ENCODE measurements around the gene RNU6-1. TPM values are rescaled to one million over a fixed set of nuclear protein-coding genes. Genes with fewer than 3 reads are reported as not detected.
A peak's percentile ranks its signal among the peaks of the same experiment; 100 is the strongest.

RNU6-1 gene
- total and polyA plus RNA-seq, 2 experiments from 2014 or later = not detected

- Histone ChIP-seq H3K4me2 (ENCODE audit: unreplicated experiment) (no peak overlapping the region), H3K9ac (no peak overlapping the region), H3K27ac (no peak overlapping the region), H3K4me1 (ENCODE audit: insufficient read depth) (no peaks in the 10 kb centered on the region), H3F3A (ENCODE audit: insufficient read depth) (peaks cover 3% of the 10 kb centered on the region; the same call in 1 of the 2 replicates), H4K20me1 (ENCODE audit: insufficient read depth) (no peaks in the 10 kb centered on the region), H3K79me2 (ENCODE audit: insufficient read depth) (no peaks in the 10 kb centered on the region), H3K27me3 (replicated peaks; ENCODE audit: insufficient read depth) (no peaks in the 10 kb centered on the region), H3K36me3 (ENCODE audit: low read depth) (no peaks in the 10 kb centered on the region), H3K9me2 (ENCODE audit: insufficient read depth) (no peaks in the 10 kb centered on the region), H3K9me3 (ENCODE audit: low read depth) (no peaks in the 10 kb centered on the region), H2AFZ (no peak overlapping the region), H3K4me3 (no peak overlapping the region)
- no peak for DNase-seq
- in situ Hi-C loops (cut with MboI) = no loop called here
- TF ChIP-seq EZH2 (IDR thresholded peaks at IDR 0.05; ENCODE audit: insufficient read depth, poor library complexity, severe bottlenecking) (no peak), EZH2phosphoT487 (IDR thresholded peaks at IDR 0.05; ENCODE audit: insufficient read depth, low read depth) (no peak)
- WGBS, 2 experiments (ENCODE audit: low coverage in 1 of 2, low lambda C conversion rate in 2 of 2, missing lambda C conversion rate in 2 of 2) = 75 to 79% methylated on average over 7 of the region's 7 CpGs
These were observed 3.9 kb upstream of the RNU6-1 start for GRCh38 chr15:67843571-67844387.

DNA sequence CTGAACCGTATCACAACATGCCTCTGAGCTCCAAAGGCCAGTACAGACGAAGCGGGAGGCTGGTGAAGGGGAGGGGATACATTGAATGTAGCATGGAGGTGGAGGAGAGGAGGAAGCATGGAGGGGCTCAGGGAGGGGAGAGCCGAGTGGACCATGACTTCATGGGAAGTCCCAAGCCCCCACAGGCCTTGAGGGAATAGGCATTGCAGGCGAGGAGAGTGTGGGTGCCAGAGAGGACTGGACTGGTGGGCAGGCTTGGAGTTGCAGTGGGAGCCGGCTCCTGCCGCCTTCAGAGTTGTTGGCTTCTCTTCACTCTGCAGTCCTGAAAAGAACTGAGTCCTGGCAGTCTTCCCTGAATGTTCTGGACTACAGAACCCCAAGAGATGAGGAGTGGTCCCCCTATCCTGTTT, 3.3 kb upstream of the RNU6-1 start:
- Histone ChIP-seq H3K4me3 (no peak overlapping the region), H3K27ac (no peak overlapping the region), H3K79me2 (ENCODE audit: insufficient read depth) (no peaks in the 10 kb centered on the region), H2AFZ (no peak overlapping the region), H3K36me3 (ENCODE audit: low read depth) (no peaks in the 10 kb centered on the region), H3K4me2 (ENCODE audit: unreplicated experiment) (no peak overlapping the region), H4K20me1 (ENCODE audit: insufficient read depth) (no peaks in the 10 kb centered on the region), H3K9me2 (ENCODE audit: insufficient read depth) (no peaks in the 10 kb centered on the region), H3K4me1 (ENCODE audit: insufficient read depth) (no peaks in the 10 kb centered on the region), H3F3A (ENCODE audit: insufficient read depth) (peaks cover 3% of the 10 kb centered on the region; the same call in 1 of the 2 replicates), H3K27me3 (replicated peaks; ENCODE audit: insufficient read depth) (no peaks in the 10 kb centered on the region), H3K9me3 (ENCODE audit: low read depth) (no peaks in the 10 kb centered on the region), H3K9ac (no peak overlapping the region)
- no peak for TF ChIP-seq EZH2 (IDR thresholded peaks at IDR 0.05; ENCODE audit: insufficient read depth, poor library complexity, severe bottlenecking)
- no peak for TF ChIP-seq EZH2phosphoT487 (IDR thresholded peaks at IDR 0.05; ENCODE audit: insufficient read depth, low read depth)
- DNase-seq = no peak
- 89 to 93% methylated on average over 7 of the region's 7 CpGs for WGBS, 2 experiments (ENCODE audit: low coverage in 1 of 2, low lambda C conversion rate in 2 of 2, missing lambda C conversion rate in 2 of 2)
- in situ Hi-C loops (cut with MboI) = no loop called here

- Histone ChIP-seq H2AFZ (peak overlapping the region; percentile 99), H3K4me1 (ENCODE audit: insufficient read depth) (no peaks in the 10 kb centered on the region)
- DNase-seq = no peak
These were observed 1.6 kb upstream of the RNU6-1 start for GRCh38 chr15:67841513-67841762.

GRCh38 chr15:67840749-67841512, 1.1 kb upstream of the RNU6-1 start:
- Histone ChIP-seq H3K9ac (peak overlapping the region; percentile 94), H3K4me1 (ENCODE audit: insufficient read depth) (no peaks in the 10 kb centered on the region), H4K20me1 (ENCODE audit: insufficient read depth) (no peaks in the 10 kb centered on the region), H3K36me3 (ENCODE audit: low read depth) (no peaks in the 10 kb centered on the region), H3K9me2 (ENCODE audit: insufficient read depth) (no peaks in the 10 kb centered on the region), H3F3A (ENCODE audit: insufficient read depth) (peaks cover 3% of the 10 kb centered on the region; the same call in 1 of the 2 replicates), H3K4me2 (ENCODE audit: unreplicated experiment) (peak overlapping the region; percentile 84), H2AFZ (peak overlapping the region; percentile 99), H3K9me3 (ENCODE audit: low read depth) (no peaks in the 10 kb centered on the region), H3K27me3 (replicated peaks; ENCODE audit: insufficient read depth) (peaks cover 1% of the 10 kb centered on the region; the same call in 1 of the 2 replicates), H3K79me2 (ENCODE audit: insufficient read depth) (no peaks in the 10 kb centered on the region), H3K4me3 (peak overlapping the region; percentile 84), H3K27ac (peak overlapping the region; percentile 78)
- TF ChIP-seq EZH2 (IDR thresholded peaks at IDR 0.05; ENCODE audit: insufficient read depth, poor library complexity, severe bottlenecking) (no peak), EZH2phosphoT487 (IDR thresholded peaks at IDR 0.05; ENCODE audit: insufficient read depth, low read depth) (no peak)
- DNase-seq = peak; percentile 89
- 2 to 3% methylated on average over 17 of the region's 17 CpGs for WGBS, 2 experiments (ENCODE audit: low coverage in 1 of 2, low lambda C conversion rate in 2 of 2, missing lambda C conversion rate in 2 of 2)
- in situ Hi-C loops (cut with MboI) = no loop called here

More at GRCh38 chr15:67841513-67841762, 1.6 kb upstream of the RNU6-1 start:
- H3K27ac ChIP-seq = no peak overlapping the region
- TF ChIP-seq EZH2 (IDR thresholded peaks at IDR 0.05; ENCODE audit: insufficient read depth, poor library complexity, severe bottlenecking) = no peak
- no peak for TF ChIP-seq EZH2phosphoT487 (IDR thresholded peaks at IDR 0.05; ENCODE audit: insufficient read depth, low read depth)
- no peaks in the 10 kb centered on the region for H3K79me2 ChIP-seq (ENCODE audit: insufficient read depth)
- peak overlapping the region; percentile 84 for H3K4me3 ChIP-seq
- H4K20me1 ChIP-seq (ENCODE audit: insufficient read depth) = no peaks in the 10 kb centered on the region
- peak overlapping the region; percentile 94 for H3K9ac ChIP-seq
- no peaks in the 10 kb centered on the region for H3K9me3 ChIP-seq (ENCODE audit: low read depth)
- H3K9me2 ChIP-seq (ENCODE audit: insufficient read depth) = no peaks in the 10 kb centered on the region
- no peaks in the 10 kb centered on the region; the same call in 1 of the 2 replicates for H3K27me3 ChIP-seq (replicated peaks; ENCODE audit: insufficient read depth)
- in situ Hi-C loops (cut with MboI) = no loop called here
- H3F3A ChIP-seq (ENCODE audit: insufficient read depth) = peaks cover 3% of the 10 kb centered on the region; the same call in 1 of the 2 replicates
- H3K36me3 ChIP-seq (ENCODE audit: low read depth) = no peaks in the 10 kb centered on the region
- WGBS, 2 experiments (ENCODE audit: low coverage in 1 of 2, low lambda C conversion rate in 2 of 2, missing lambda C conversion rate in 2 of 2) = 8 to 14% methylated on average over 4 of the region's 4 CpGs
- peak overlapping the region; percentile 84 for H3K4me2 ChIP-seq (ENCODE audit: unreplicated experiment)
